ENCODE measurements around the gene LRMDA. TPM values are rescaled to one million over a fixed set of nuclear protein-coding genes. Genes with fewer than 3 reads are reported as not detected.

LRMDA gene
- polyA plus RNA-seq, 1 donor (not counting 4 experiments of a cell fraction or from before 2014, with no cell fraction given), result not detected

DNA sequence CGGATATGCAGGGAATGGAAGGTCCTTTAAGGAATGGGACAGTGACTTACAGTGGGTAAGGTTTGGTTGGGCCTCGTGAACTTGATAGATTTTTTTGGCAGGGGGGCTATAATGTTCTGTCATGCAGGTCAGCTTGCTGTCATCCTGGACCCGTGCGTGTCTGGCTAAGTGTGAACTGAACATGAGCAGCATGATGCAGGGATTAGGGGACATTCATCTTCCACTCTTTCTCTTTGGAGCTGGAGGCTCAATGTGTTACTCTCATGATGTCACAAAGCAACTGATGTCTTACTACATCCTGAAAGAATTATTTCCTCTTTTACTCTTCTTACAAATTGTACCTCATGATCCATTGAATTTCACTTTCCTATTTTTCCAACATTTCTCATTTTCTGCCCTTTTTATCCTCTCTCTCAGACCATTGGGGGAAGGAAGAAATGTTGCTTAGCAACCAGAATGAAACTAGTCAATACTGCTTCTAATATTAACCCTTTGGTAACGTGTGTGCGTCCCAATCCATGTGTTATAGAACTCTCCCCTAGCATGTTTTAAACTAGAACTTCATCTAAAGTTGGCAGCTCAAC is 549.1 kb downstream of the LRMDA start:
- Histone ChIP-seq H3K36me3 (ENCODE audit: control insufficient read depth in 2 of 2, extremely low read depth in 1 of 2, insufficient read depth in 2 of 2, low read length in 2 of 2) (no peaks in the 10 kb centered on the region), H3K9ac (ENCODE audit: control insufficient read depth, extremely low read depth, insufficient read depth, low read length) (no peak overlapping the region), H3K4me3 (ENCODE audit: control insufficient read depth in 2 of 3, extremely low read depth in 1 of 3, insufficient read depth in 2 of 3, low read depth in 1 of 3, low read length in 3 of 3) (no peak overlapping the region), H3K9me3 (ENCODE audit: control insufficient read depth, low read depth, low read length) (no peaks in the 10 kb centered on the region), H3K27me3 (ENCODE audit: control insufficient read depth, extremely low read depth, insufficient read depth, low read length) (peaks cover 4% of the 10 kb centered on the region), H3K27ac (ENCODE audit: control insufficient read depth, insufficient read depth, low read length) (no peak overlapping the region), H3K9me1 (ENCODE audit: control insufficient read depth, extremely low read depth, insufficient read depth, low read length) (no peaks in the 10 kb centered on the region), H3K4me2 (ENCODE audit: control insufficient read depth, extremely low read depth, insufficient read depth, low read depth, low read length) (no peak overlapping the region), H2AFZ (ENCODE audit: control insufficient read depth, low read length) (no peak overlapping the region), H3K4me1 (ENCODE audit: control insufficient read depth, extremely low read depth, insufficient read depth, low read length) (no peaks in the 10 kb centered on the region), H4K20me1 (ENCODE audit: control insufficient read depth, extremely low read depth, insufficient read depth, low read length) (no peaks in the 10 kb centered on the region), H3K79me2 (ENCODE audit: control insufficient read depth, insufficient read depth, low read length) (no peaks in the 10 kb centered on the region)
- no peak for FAIRE-seq
- TF ChIP-seq EZH2 (IDR thresholded peaks at IDR 0.05; ENCODE audit: low read length), result no peak
- TF ChIP-seq, protein P1, sequence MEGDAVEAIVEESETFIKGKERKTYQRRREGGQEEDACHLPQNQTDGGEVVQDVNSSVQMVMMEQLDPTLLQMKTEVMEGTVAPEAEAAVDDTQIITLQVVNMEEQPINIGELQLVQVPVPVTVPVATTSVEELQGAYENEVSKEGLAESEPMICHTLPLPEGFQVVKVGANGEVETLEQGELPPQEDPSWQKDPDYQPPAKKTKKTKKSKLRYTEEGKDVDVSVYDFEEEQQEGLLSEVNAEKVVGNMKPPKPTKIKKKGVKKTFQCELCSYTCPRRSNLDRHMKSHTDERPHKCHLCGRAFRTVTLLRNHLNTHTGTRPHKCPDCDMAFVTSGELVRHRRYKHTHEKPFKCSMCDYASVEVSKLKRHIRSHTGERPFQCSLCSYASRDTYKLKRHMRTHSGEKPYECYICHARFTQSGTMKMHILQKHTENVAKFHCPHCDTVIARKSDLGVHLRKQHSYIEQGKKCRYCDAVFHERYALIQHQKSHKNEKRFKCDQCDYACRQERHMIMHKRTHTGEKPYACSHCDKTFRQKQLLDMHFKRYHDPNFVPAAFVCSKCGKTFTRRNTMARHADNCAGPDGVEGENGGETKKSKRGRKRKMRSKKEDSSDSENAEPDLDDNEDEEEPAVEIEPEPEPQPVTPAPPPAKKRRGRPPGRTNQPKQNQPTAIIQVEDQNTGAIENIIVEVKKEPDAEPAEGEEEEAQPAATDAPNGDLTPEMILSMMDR (optimal IDR thresholded peaks at IDR 0.05 in 1 of 3, IDR thresholded peaks at IDR 0.05 in 1 of 3, conservative IDR thresholded peaks at IDR 0.05 in 1 of 3; ENCODE audit: extremely low read depth in 1 of 3, insufficient read depth in 2 of 3, low read length in 3 of 3), result no peak
- DNase-seq (ENCODE audit: low read depth, low spot score), result no peak
- dilution Hi-C loops (cut with MboI; ENCODE audit: extremely low pct_ligation_motif_present, low sequenced_read_pairs), result no loop called here

DNA sequence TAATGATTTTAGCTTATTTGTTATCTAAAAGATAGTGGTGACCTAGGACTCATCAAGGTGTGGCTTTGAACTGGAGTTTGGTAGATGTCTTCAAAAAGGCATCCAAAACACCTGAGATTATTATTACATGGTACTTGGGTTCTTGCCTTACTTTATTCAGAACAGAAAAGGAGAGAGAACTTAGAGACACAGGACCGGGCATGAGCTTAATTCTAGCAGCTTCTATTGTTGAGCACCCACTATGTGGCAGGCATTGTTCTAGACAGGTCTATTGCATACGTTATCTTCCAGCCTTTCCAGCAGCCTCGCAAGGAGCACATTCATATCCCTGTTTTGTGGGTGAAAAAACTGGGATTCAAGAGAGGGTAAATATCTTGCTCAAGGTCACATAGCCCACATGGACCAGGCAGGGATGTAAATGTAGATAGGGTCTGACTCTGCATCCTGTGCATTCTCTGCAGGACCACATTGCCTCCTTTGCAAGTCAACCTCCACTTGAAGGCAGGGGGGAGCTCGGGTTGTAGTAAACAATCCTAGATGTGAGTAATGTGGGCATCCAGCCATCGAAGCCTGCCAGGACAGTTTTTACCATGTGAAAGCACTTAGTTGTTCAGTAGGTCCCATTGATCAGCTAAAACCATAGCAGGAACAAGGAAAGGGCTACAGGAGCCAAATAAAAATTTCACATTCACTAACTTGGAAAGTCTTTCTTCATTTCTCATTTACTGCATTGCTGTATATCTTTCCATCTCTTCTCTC is 551.4 kb downstream of the LRMDA start:
- Histone ChIP-seq H3K9me3 (ENCODE audit: control insufficient read depth, low read depth, low read length) (no peaks in the 10 kb centered on the region), H3K4me2 (ENCODE audit: control insufficient read depth, extremely low read depth, insufficient read depth, low read depth, low read length) (no peak overlapping the region), H3K9me1 (ENCODE audit: control insufficient read depth, extremely low read depth, insufficient read depth, low read length) (no peaks in the 10 kb centered on the region), H2AFZ (ENCODE audit: control insufficient read depth, low read length) (no peak overlapping the region), H3K4me1 (ENCODE audit: control insufficient read depth, extremely low read depth, insufficient read depth, low read length) (no peaks in the 10 kb centered on the region), H3K36me3 (ENCODE audit: control insufficient read depth in 2 of 2, extremely low read depth in 1 of 2, insufficient read depth in 2 of 2, low read length in 2 of 2) (no peaks in the 10 kb centered on the region), H4K20me1 (ENCODE audit: control insufficient read depth, extremely low read depth, insufficient read depth, low read length) (no peaks in the 10 kb centered on the region), H3K4me3 (ENCODE audit: control insufficient read depth in 2 of 3, extremely low read depth in 1 of 3, insufficient read depth in 2 of 3, low read depth in 1 of 3, low read length in 3 of 3) (no peak overlapping the region), H3K9ac (ENCODE audit: control insufficient read depth, extremely low read depth, insufficient read depth, low read length) (no peak overlapping the region), H3K27me3 (ENCODE audit: control insufficient read depth, extremely low read depth, insufficient read depth, low read length) (peaks cover 4% of the 10 kb centered on the region), H3K27ac (ENCODE audit: control insufficient read depth, insufficient read depth, low read length) (no peak overlapping the region), H3K79me2 (ENCODE audit: control insufficient read depth, insufficient read depth, low read length) (no peaks in the 10 kb centered on the region)
- DNase-seq (ENCODE audit: low read depth, low spot score), result no peak
- TF ChIP-seq EZH2 (IDR thresholded peaks at IDR 0.05; ENCODE audit: low read length), result no peak
- TF ChIP-seq, protein P1 (optimal IDR thresholded peaks at IDR 0.05 in 1 of 3, IDR thresholded peaks at IDR 0.05 in 1 of 3, conservative IDR thresholded peaks at IDR 0.05 in 1 of 3; ENCODE audit: extremely low read depth in 1 of 3, insufficient read depth in 2 of 3, low read length in 3 of 3), result no peak
- FAIRE-seq, result no peak
- dilution Hi-C loops (cut with MboI; ENCODE audit: extremely low pct_ligation_motif_present, low sequenced_read_pairs), result no loop called here

Data from keratinocyte (primary cell).